Stimulated activated CD8-positive, alpha-beta memory T cell treated with anti-CD3 and anti-CD28 coated beads, Interleukin-7, amount 100 ng/mL, for 1 hour (primary cell): Measurements from ENCODE around the gene GIMAP2.

Experiments
- DNase-seq, 2 donors: peaks; one replicate each; pipeline ENCODE4 v3.0.0-alpha.2; 2020; ENCODE audit warnings: low read depth in 2 of 2

GIMAP2 gene

GRCh38 chr7:150733482-150734095, 48.1 kb downstream of the GIMAP2 start:
- no peak for DNase-seq

- DNase-seq, result no peak
These were observed 48.7 kb downstream of the GIMAP2 start for GRCh38 chr7:150734254-150734653.

- DNase-seq, result no peak
These were observed 50.3 kb downstream of the GIMAP2 start for GRCh38 chr7:150735596-150736358.

GRCh38 chr7:150736864-150737263, 51.4 kb downstream of the GIMAP2 start:
- no peak for DNase-seq

- no peak for DNase-seq
These were observed 52.0 kb downstream of the GIMAP2 start, which contains the start of gene GIMAP5 for GRCh38 chr7:150737265-150738055. GIMAP5 (plus strand) TSS chr7:150737418; CDS start chr7:150740885, 3,467 bp downstream.

GRCh38 chr7:150738092-150738491, 52.6 kb downstream of the GIMAP2 start:
- DNase-seq, result no peak

- DNase-seq, result no peak
These were observed 53.1 kb downstream of the GIMAP2 start for GRCh38 chr7:150738591-150739001.

GRCh38 chr7:150739033-150739432, 53.5 kb downstream of the GIMAP2 start:
- no peak for DNase-seq

GRCh38 chr7:150740053-150740452, 54.5 kb downstream of the GIMAP2 start:
- no peak for DNase-seq

- no peak for DNase-seq
These were observed 56.9 kb downstream of the GIMAP2 start for GRCh38 chr7:150742286-150742968.
